Activated naive CD8-positive, alpha-beta T cell treated with anti-CD3 and anti-CD28 coated beads, Interleukin-2, amount 50 U/mL, for 16 hours (primary cell): ENCODE data around the gene RNF208.

Experiments used
- DNase-seq: peaks from one replicate; pipeline ENCODE4 v3.0.0-alpha.2; 2020; ENCODE audit warnings: low read depth, low spot score

Gene RNF208

GRCh38 chr9:137227853-137228505 is 5.9 kb upstream of the RNF208 start:
- DNase-seq = no peak

- peak; percentile 70 for DNase-seq
Observed at GRCh38 chr9:137227054-137227852, 5.2 kb upstream of the RNF208 start, which contains the start of gene RNF224. TSS of gene RNF224 (plus strand) at chr9:137227502. CDS start at chr9:137228336, 834 bp downstream.

- no peak for DNase-seq
Observed at GRCh38 chr9:137226338-137227053, 4.5 kb upstream of the RNF208 start.

- no peak for DNase-seq
Observed at GRCh38 chr9:137225699-137226331, 3.8 kb upstream of the RNF208 start.

GRCh38 chr9:137224830-137225694 is 3.0 kb upstream of the RNF208 start, which contains the start of gene CYSRT1:
TSS of gene CYSRT1 (plus strand) at chr9:137225174. CDS start at chr9:137225622, 448 bp downstream.
- DNase-seq = no peak

- DNase-seq = peak; percentile 96
Observed at GRCh38 chr9:137223078-137223970, 1.3 kb upstream of the RNF208 start.

- no peak for DNase-seq
Observed at GRCh38 chr9:137221506-137222111, 431 bp downstream of the RNF208 start.

GRCh38 chr9:137221095-137221505 is 940 bp downstream of the RNF208 start:
- DNase-seq = no peak

GRCh38 chr9:137220317-137221094 is 1.5 kb downstream of the RNF208 start:
- DNase-seq = no peak

- no peak for DNase-seq
Observed at GRCh38 chr9:137219757-137220316, 2.2 kb downstream of the RNF208 start.

- DNase-seq = no peak
Observed at GRCh38 chr9:137218754-137219271, 3.2 kb downstream of the RNF208 start.

- DNase-seq = no peak
Observed at GRCh38 chr9:137218212-137218753, 3.8 kb downstream of the RNF208 start.

GRCh38 chr9:137217276-137218211 is 4.5 kb downstream of the RNF208 start:
- DNase-seq = no peak

GRCh38 chr9:137216188-137216965 is 5.7 kb downstream of the RNF208 start:
- DNase-seq = no peak

- no peak for DNase-seq
Observed at GRCh38 chr9:137215196-137215986, 6.6 kb downstream of the RNF208 start.
